ENCODE measurements around the gene SLC7A7. TPM values are rescaled to one million over a fixed set of nuclear protein-coding genes. Genes with fewer than 3 reads are reported as not detected.

The SLC7A7 gene
- total and polyA plus RNA-seq, 9 of the 15 experiments (the other 6 are each of a cell fraction or from before 2014, with no cell fraction given), result 0.07 to 0.68 (median 0.41) TPM

DNA sequence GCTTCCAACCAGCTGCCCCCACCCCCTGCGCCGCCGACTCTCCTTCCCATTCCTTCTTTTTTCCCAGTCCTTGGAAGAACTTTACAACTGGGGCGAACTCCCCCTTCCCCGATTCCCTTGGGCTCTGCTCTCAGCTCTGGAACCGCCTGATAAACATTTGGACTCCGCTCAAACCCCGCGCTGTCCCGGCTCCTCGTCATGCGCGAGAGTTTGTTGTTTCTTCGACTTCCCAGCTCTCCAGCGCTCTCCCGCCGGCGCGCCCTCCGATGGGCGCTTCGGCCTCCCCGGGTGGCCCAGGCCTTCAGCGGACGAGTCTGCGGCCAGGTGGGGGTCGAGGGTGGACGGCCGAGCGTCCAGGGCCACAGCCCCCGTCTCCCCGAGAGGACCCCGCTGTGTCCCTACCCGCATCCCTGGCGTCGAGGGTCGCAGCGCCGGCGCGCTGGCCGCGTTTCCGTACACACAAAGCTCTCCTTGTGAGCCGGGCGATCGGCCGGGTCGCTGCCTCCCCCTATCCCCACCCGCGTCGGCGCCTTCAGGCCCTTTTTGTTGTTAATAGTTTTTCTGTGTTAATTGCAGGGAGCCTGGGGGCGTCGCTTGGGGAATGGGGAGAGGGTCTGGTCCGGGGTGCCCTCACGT is 22.0 kb upstream of the SLC7A7 start (continued):
- TF ChIP-seq, protein P1, sequence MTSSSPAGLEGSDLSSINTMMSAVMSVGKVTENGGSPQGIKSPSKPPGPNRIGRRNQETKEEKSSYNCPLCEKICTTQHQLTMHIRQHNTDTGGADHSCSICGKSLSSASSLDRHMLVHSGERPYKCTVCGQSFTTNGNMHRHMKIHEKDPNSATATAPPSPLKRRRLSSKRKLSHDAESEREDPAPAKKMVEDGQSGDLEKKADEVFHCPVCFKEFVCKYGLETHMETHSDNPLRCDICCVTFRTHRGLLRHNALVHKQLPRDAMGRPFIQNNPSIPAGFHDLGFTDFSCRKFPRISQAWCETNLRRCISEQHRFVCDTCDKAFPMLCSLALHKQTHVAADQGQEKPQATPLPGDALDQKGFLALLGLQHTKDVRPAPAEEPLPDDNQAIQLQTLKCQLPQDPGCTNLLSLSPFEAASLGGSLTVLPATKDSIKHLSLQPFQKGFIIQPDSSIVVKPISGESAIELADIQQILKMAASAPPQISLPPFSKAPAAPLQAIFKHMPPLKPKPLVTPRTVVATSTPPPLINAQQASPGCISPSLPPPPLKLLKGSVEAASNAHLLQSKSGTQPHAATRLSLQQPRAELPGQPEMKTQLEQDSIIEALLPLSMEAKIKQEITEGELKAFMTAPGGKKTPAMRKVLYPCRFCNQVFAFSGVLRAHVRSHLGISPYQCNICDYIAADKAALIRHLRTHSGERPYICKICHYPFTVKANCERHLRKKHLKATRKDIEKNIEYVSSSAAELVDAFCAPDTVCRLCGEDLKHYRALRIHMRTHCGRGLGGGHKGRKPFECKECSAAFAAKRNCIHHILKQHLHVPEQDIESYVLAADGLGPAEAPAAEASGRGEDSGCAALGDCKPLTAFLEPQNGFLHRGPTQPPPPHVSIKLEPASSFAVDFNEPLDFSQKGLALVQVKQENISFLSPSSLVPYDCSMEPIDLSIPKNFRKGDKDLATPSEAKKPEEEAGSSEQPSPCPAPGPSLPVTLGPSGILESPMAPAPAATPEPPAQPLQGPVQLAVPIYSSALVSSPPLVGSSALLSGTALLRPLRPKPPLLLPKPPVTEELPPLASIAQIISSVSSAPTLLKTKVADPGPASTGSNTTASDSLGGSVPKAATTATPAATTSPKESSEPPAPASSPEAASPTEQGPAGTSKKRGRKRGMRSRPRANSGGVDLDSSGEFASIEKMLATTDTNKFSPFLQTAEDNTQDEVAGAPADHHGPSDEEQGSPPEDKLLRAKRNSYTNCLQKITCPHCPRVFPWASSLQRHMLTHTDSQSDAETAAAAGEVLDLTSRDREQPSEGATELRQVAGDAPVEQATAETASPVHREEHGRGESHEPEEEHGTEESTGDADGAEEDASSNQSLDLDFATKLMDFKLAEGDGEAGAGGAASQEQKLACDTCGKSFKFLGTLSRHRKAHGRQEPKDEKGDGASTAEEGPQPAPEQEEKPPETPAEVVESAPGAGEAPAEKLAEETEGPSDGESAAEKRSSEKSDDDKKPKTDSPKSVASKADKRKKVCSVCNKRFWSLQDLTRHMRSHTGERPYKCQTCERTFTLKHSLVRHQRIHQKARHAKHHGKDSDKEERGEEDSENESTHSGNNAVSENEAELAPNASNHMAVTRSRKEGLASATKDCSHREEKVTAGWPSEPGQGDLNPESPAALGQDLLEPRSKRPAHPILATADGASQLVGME (CRISPR knock-in tag; IDR thresholded peaks at IDR 0.05), result no peak
- TF ChIP-seq ZBTB9 (CRISPR knock-in tag; IDR thresholded peaks at IDR 0.05) (no peak), ZSCAN32 (CRISPR knock-in tag; IDR thresholded peaks at IDR 0.05) (no peak), MTA2 (IDR thresholded peaks at IDR 0.05; ENCODE audit: low read depth) (no peak), ZNF165 (CRISPR knock-in tag; IDR thresholded peaks at IDR 0.05; ENCODE audit: borderline replicate concordance) (no peak), MEF2A (IDR thresholded peaks at IDR 0.05; ENCODE audit: control insufficient read depth, low read depth, low read length) (no peak), FOXK1 (CRISPR knock-in tag; IDR thresholded peaks at IDR 0.05; ENCODE audit: borderline replicate concordance) (no peak)
